ENCODE data around the gene C13orf46.

The C13orf46 gene

DNA sequence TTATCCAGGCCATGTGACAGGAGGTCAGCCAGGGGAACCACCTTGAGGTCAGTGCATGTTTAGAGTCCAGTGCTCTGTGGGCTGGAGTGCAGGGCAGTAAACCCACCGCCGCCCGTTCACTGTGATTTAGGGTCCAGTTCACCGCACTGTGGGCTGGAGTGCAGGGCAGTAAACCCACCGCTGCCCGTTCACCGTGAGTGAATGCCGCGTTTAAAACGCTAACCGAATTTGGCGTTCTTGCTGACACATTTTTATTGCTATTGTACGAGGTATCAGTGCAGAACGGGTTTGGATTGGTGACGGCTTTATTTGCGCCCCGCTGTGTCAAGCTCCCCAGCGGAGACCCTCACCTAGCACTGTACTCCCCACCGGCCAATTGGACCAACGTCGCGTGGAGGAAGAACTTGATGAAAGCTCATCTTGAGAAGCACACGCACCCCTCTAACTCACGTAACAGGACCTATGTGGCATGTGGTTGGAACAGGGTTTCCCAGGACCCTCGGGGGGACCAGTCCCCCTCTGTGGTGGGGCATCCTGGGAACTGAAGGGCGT lies 27.9 kb downstream of the C13orf46 start:
- DNase-seq: no peak
- H3K4me1 ChIP-seq: no peaks in the 10 kb centered on the region; the same call in 1 of the 2 replicates
- H3K27me3 ChIP-seq: no peaks in the 10 kb centered on the region
- no peaks in the 10 kb centered on the region for H3K36me3 ChIP-seq
- no peaks in the 10 kb centered on the region for H3K9me3 ChIP-seq
- no peak overlapping the region for H3K4me3 ChIP-seq (ENCODE audit: low read depth, low read length)
- TF ChIP-seq, protein P1, sequence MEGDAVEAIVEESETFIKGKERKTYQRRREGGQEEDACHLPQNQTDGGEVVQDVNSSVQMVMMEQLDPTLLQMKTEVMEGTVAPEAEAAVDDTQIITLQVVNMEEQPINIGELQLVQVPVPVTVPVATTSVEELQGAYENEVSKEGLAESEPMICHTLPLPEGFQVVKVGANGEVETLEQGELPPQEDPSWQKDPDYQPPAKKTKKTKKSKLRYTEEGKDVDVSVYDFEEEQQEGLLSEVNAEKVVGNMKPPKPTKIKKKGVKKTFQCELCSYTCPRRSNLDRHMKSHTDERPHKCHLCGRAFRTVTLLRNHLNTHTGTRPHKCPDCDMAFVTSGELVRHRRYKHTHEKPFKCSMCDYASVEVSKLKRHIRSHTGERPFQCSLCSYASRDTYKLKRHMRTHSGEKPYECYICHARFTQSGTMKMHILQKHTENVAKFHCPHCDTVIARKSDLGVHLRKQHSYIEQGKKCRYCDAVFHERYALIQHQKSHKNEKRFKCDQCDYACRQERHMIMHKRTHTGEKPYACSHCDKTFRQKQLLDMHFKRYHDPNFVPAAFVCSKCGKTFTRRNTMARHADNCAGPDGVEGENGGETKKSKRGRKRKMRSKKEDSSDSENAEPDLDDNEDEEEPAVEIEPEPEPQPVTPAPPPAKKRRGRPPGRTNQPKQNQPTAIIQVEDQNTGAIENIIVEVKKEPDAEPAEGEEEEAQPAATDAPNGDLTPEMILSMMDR (IDR thresholded peaks at IDR 0.05; ENCODE audit: low read depth, low read length): no peak

GRCh38 chr13:113943821-113944565 lies 29.9 kb downstream of the C13orf46 start:
- DNase-seq: no peak

DNA sequence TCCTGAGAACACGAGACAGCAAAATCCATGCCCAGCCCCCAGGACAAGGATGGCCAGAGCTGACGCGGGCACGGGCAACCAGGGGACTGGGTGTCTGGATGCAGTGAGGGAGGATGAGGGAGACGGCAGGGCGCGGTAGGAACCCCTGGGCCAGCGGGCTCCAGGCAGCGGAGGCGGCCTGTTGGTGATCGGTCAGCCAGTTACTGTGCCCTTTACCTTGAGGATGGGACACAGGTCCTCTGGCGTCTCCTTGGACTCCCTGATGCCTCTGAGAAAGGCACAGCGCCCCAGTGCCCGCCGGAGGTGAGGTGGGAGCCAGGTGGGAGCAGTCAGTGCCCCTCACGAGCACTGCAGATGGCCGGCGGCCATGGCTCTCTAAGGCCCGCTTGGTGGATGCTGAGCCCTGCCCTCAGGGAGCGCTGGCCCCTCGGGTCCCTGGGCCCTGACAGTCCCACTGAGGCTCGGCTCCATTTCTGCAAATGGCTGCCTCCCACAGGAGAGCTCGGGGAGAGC lies 31.2 kb downstream of the C13orf46 start:
- H3K9me3 ChIP-seq: no peaks in the 10 kb centered on the region
- TF ChIP-seq, protein P1 (IDR thresholded peaks at IDR 0.05; ENCODE audit: low read depth, low read length): no peak
- H3K4me1 ChIP-seq: peaks cover 4% of the 10 kb centered on the region; the same call in 1 of the 2 replicates
- DNase-seq: no peak
- H3K4me3 ChIP-seq (ENCODE audit: low read depth, low read length): no peak overlapping the region
- no peaks in the 10 kb centered on the region for H3K36me3 ChIP-seq
- no peaks in the 10 kb centered on the region for H3K27me3 ChIP-seq

More at GRCh38 chr13:113943821-113944565, 29.9 kb downstream of the C13orf46 start:
- TF ChIP-seq, protein P1 (IDR thresholded peaks at IDR 0.05; ENCODE audit: low read depth, low read length): no peak
- Histone ChIP-seq H3K36me3 (no peaks in the 10 kb centered on the region), H3K4me1 (peaks cover 2% of the 10 kb centered on the region; the same call in 1 of the 2 replicates), H3K9me3 (no peaks in the 10 kb centered on the region), H3K27me3 (no peaks in the 10 kb centered on the region), H3K4me3 (ENCODE audit: low read depth, low read length) (no peak overlapping the region)

DNA sequence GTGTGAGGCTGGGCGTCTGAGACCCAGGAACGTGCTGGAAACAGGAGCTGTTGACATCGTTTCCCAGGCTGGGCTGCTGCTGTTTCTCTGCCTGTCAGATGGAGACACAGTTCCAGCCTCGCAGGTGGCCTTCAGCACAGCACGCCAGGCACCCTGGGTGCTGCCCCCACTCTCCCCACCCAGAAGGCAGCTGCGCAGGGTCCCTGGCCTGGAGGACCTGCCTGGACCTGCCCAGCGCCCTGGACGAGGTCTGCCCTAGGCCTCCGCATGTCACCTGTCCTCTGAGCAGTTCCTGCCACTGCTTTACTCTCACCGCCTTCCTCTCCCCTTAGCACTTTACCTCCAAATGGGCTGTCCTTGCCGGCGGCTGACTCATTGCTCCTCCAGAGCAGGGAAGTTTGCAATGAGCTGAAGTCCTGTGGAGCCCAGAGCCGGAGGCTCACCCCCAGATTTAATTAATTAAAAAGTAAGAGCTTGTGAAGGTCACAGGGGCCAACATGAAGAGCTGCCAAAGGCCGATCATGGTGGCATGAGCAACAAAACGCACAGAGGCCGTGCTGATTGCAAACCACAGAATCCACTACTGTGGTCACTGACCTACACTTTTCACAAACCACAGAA lies 32.2 kb downstream of the C13orf46 start:
- Histone ChIP-seq H3K27me3 (no peaks in the 10 kb centered on the region), H3K9me3 (no peaks in the 10 kb centered on the region), H3K4me3 (ENCODE audit: low read depth, low read length) (no peak overlapping the region), H3K4me1 (peaks cover 4% of the 10 kb centered on the region; the same call in 1 of the 2 replicates), H3K36me3 (no peaks in the 10 kb centered on the region)
- TF ChIP-seq, protein P1 (IDR thresholded peaks at IDR 0.05; ENCODE audit: low read depth, low read length): no peak
- DNase-seq: no peak

DNA sequence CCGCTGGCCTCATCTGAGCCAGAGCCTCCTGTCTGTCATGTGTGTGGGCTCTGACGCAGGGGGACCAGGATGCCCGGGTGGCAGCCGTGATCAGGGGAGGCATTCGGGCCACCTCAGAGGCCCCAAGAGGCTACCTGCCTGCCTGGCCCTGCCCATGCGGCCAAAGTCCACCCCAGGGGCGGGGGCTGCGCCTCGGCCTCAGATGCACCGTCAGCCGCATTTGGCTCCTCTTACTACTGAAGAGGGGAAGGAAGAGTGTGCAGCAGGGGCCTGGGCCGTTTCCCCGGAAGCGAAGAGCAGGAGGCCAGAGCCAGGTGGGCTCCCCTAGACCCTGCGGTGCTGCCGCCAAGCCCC lies 34.0 kb downstream of the C13orf46 start:
- Histone ChIP-seq H3K9me3 (no peaks in the 10 kb centered on the region), H3K36me3 (no peaks in the 10 kb centered on the region), H3K27me3 (no peaks in the 10 kb centered on the region), H3K4me3 (ENCODE audit: low read depth, low read length) (no peak overlapping the region), H3K4me1 (peaks cover 4% of the 10 kb centered on the region; the same call in 1 of the 2 replicates)
- TF ChIP-seq, protein P1 (IDR thresholded peaks at IDR 0.05; ENCODE audit: low read depth, low read length): no peak
- DNase-seq: no peak
